Ovary (tissue), 9 donors: ENCODE results near the gene OVCA2. TPM values are rescaled to one million over a fixed set of nuclear protein-coding genes. Genes with fewer than 3 reads are reported as not detected.

Experiments
- DNase-seq, 5 donors: peaks; one replicate each; pipeline ENCODE4 v3.0.0-alpha.2; 2019 to 2020
- H3K27ac ChIP-seq, 2 donors: fragments of 200-600 bp; one replicate each; pipeline versions ENCODE4 v1.5.1 to v1.8.0; 2019 to 2022
- H3K27me3 ChIP-seq: fragments of 200-600 bp; one replicate; pipeline ENCODE4 v1.8.0; 2022
- H3K36me3 ChIP-seq: fragments of 200-600 bp; sonication (generic); one replicate; pipeline ENCODE4 v1.5.1; 2019
- H3K4me1 ChIP-seq: one replicate; pipeline ENCODE4 v1.8.1; 2013; ENCODE audit warnings: mild to moderate bottlenecking, moderate library complexity; ENCODE audit not compliant: insufficient read depth
- H3K4me3 ChIP-seq: fragments of 200-600 bp; sonication (generic); one replicate; pipeline ENCODE4 v1.5.1; 2017
- H3K9me3 ChIP-seq, 2 donors: fragments of 200-600 bp in 1 of 2; sonication (generic) in 1 of 2; one replicate each; pipeline versions ENCODE4 v1.5.1 to v1.8.1; 2013 to 2019; ENCODE audit warnings: mild to moderate bottlenecking in 1 of 2, moderate library complexity in 1 of 2
- CTCF ChIP-seq, 3 donors: fragments of 450-650 bp in 2 of 3; fragments of 200-600 bp in 1 of 3; IDR thresholded peaks; one replicate each; pipeline versions ENCODE4 v1.5.1 to v1.8.0; 2016 to 2022; ENCODE audit warnings: antibody characterized with exemption in 3 of 3, mild to moderate bottlenecking in 1 of 3
- EP300 ChIP-seq: sonication (generic); formaldehyde crosslinking; IDR thresholded peaks from one replicate; pipeline ENCODE4 v1.6.1; 2017; ENCODE audit warnings: antibody characterized with exemption
- POLR2A ChIP-seq: fragments of 450-650 bp; IDR thresholded peaks from one replicate; pipeline ENCODE4 v1.6.1; 2017; ENCODE audit warnings: antibody characterized with exemption, mild to moderate bottlenecking, moderate library complexity
- WGBS, 3 donors: extraction: QIAGEN DNeasy Blood & Tissue Kit in 1 of 3; methylation state at CpG; one replicate each; pipeline versions ENCODE4 v1.1.5 to v1.1.7; 2013 to 2017; 5-methylcytosine and 5-hydroxymethylcytosine counted together
- intact Hi-C, 4 donors: fragments of 100-400 bp; cut with DNase I; formaldehyde crosslinking; loops; one replicate each; pipeline versions ENCODE4 v1.11.0 to v1.15.1; 2022 to 2023
- polyA plus RNA-seq, 2 donors: library from polyadenylated mRNA; stranded (reverse); fragments of 200-250 nt in 1 of 2; fragments of 350-450 nt in 1 of 2; fragmentation: Illumina TruSeq in 1 of 2; extraction: RNeasy Lipid Tissue Mini Kit (QIAGEN cat#74804) in 1 of 2; gene quantifications; one replicate each; pipeline ENCODE4 v1.2.3, GENCODE V29; 2013 to 2014
- total RNA-seq, 7 donors: library from RNA; depleted of rRNA in 2 of 7; stranded (reverse); fragments of >200 nt in 2 of 7; fragmentation: NEBNext Ultra II Directional in 3 of 7; extraction: Animal tissue kit (Norgen Biotek cat#: 25700) in 3 of 7; gene quantifications; one replicate each; pipeline versions ENCODE4 v1.1.0 to v1.2.4, GENCODE V29; 2016 to 2023
- donor health status: DM: no; HTN: no; CAD: no; lungs with moderate emphysema.
- donor health status: DM: no; HTN: no; CAD: no.
- donor health status: Bipolar disorder and iron deficiency.
- donor health status: DM: yes; HTN: yes; CAD: no.
- donor health status: DM: no; HTN: no; CAD: no.
- donor health status: DM: yes; HTN: yes; CAD: no.

Gene OVCA2
- total and polyA plus RNA-seq, 9 donors = 13.2 to 28.3 (median 21.2) TPM

- no peaks in the 10 kb centered on the region for H3K36me3 ChIP-seq
- no peaks in the 10 kb centered on the region for H3K27me3 ChIP-seq
- peak overlapping the region; percentile 89 to 98 for H3K27ac ChIP-seq
- TF ChIP-seq EP300 (no peak), POLR2A (no peak), CTCF (IDR thresholded peaks at IDR 0.05) (no peak)
- intact Hi-C loops = loop anchor here in 3 of 4 donors (2.0 to 5.0 kb wide), 3 partner anchors 118 to 223 kb away; no protein-coding TSS in a partner anchor
- H3K9me3 ChIP-seq = no peaks in the 10 kb centered on the region
- 45 to 52% (median 48%) methylated on average over 21 of the region's 21 CpGs for WGBS, 3 donors
- peak in 2 of 5 donors; percentile 33 to 48 for DNase-seq
- H3K4me3 ChIP-seq = no peak overlapping the region
- H3K4me1 ChIP-seq = peaks cover 19% of the 10 kb centered on the region
These were observed 17.9 kb downstream of the OVCA2 start for GRCh38 chr17:2059547-2060384.

GRCh38 chr17:2060385-2060658 is 18.5 kb downstream of the OVCA2 start:
- Histone ChIP-seq H3K4me1 (peaks cover 19% of the 10 kb centered on the region), H3K27ac (peak overlapping the region; percentile 89 to 98), H3K36me3 (no peaks in the 10 kb centered on the region), H3K4me3 (no peak overlapping the region), H3K27me3 (no peaks in the 10 kb centered on the region), H3K9me3 (no peaks in the 10 kb centered on the region)
- TF ChIP-seq EP300 (no peak), CTCF (IDR thresholded peaks at IDR 0.05) (no peak), POLR2A (no peak)
- DNase-seq = no peak
- intact Hi-C loops = no loop called here
- 59 to 62% (median 60%) methylated on average over 6 of the region's 6 CpGs for WGBS, 3 donors

DNA sequence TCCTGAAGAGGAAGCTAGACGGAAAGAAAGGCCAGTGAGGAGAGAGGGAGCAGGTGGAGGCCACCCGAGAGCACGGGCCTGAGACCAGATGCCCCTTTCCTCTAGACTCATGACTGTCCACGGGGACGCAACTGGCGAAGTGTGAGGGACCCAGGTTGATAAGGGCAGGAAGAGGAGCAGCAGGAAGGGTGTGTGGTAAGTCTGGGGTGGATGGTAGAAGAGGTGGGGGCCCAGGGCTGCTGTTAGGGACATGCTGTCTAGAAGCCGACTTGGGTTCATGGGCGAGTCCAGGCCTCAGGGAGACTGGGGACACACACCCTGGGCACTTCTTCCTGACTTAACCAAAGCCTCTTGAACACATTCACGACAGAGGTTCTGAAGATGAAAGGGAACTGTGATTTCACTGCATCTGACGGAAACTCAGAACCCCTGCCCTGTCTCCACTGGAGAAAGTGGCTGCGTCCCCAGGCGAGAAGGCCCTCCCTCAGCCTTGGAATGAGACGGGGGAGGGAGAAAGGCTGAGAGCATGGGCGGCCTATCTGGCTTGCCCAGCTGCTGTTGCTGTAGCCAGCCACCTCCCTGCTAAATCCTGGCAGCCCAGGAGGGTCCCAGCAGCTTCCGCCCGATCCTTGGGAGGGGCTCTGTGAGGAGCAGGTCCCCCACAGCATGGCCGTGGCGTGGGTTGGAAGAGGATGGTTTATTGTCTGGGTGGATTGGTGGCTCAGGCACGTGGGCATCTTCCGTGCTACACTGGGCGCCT is 19.0 kb downstream of the OVCA2 start:
- Histone ChIP-seq H3K4me3 (no peak overlapping the region), H3K27ac (peak overlapping the region; percentile 89 to 98), H3K36me3 (no peaks in the 10 kb centered on the region), H3K4me1 (peaks cover 19% of the 10 kb centered on the region), H3K27me3 (no peaks in the 10 kb centered on the region), H3K9me3 (no peaks in the 10 kb centered on the region)
- WGBS, 3 donors = 35 to 38% (median 37%) methylated on average over 21 of the region's 21 CpGs
- peak; percentile 52 to 74 (median 68) for DNase-seq
- intact Hi-C loops = no loop called here
- TF ChIP-seq POLR2A (no peak), EP300 (no peak), CTCF (IDR thresholded peaks at IDR 0.05) (no peak)

DNA sequence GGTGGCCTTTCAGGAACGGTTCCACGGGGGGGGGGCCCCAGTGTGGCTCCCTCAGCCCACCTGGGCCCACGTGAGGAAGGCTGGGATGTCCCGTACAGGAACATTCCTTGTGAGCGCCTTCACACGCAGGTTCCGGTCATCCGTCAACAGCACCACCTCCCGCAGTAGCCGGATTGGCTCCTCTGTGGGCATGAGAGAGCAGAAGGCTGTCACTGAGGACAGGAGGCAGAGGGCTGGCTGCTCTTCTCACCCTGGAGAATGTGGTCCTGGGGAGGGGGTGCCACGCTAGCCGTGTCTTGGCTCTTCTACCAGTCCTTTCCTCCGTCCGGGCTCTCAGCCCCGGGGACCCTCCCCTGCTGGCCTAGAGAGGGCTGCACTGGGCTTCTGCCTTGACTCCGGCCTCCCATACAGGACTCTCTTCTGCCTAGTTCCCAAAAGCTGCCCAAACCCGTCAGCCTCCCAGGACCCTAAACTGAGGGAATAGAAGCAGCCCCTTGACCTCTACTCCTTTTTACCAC is 19.7 kb downstream of the OVCA2 start:
- 60 to 70% (median 60%) methylated on average over 17 of the region's 17 CpGs for WGBS, 3 donors
- Histone ChIP-seq H3K4me1 (peaks cover 24% of the 10 kb centered on the region), H3K27me3 (no peaks in the 10 kb centered on the region), H3K36me3 (no peaks in the 10 kb centered on the region), H3K9me3 (no peaks in the 10 kb centered on the region), H3K4me3 (no peak overlapping the region), H3K27ac (peak overlapping the region; percentile 89 to 98)
- peak in 4 of 5 donors; percentile 33 to 54 (median 48) for DNase-seq
- intact Hi-C loops = no loop called here
- no peak for TF ChIP-seq POLR2A
- TF ChIP-seq CTCF (IDR thresholded peaks at IDR 0.05) = no peak
- TF ChIP-seq EP300 = no peak
